ENCODE measurements around the gene TSPAN9. TPM values are rescaled to one million over a fixed set of nuclear protein-coding genes. Genes with fewer than 3 reads are reported as not detected.

TSPAN9 gene
- polyA plus RNA-seq, 1 donor (not counting 4 experiments of a cell fraction or from before 2014, with no cell fraction given), result 27.5 TPM

- Histone ChIP-seq H3K27me3 (ENCODE audit: control insufficient read depth, extremely low read depth, insufficient read depth, low read length) (no peaks in the 10 kb centered on the region), H3K79me2 (ENCODE audit: control insufficient read depth, insufficient read depth, low read length) (no peaks in the 10 kb centered on the region), H2AFZ (ENCODE audit: control insufficient read depth, low read length) (no peak overlapping the region), H3K36me3 (ENCODE audit: control insufficient read depth in 2 of 2, extremely low read depth in 1 of 2, insufficient read depth in 2 of 2, low read length in 2 of 2) (peaks cover 1 to 5% of the 10 kb centered on the region in 2 experiments), H3K4me2 (ENCODE audit: control insufficient read depth, extremely low read depth, insufficient read depth, low read depth, low read length) (no peak overlapping the region), H3K9ac (ENCODE audit: control insufficient read depth, extremely low read depth, insufficient read depth, low read length) (no peak overlapping the region), H3K4me1 (ENCODE audit: control insufficient read depth, extremely low read depth, insufficient read depth, low read length) (no peaks in the 10 kb centered on the region), H3K4me3 (ENCODE audit: control insufficient read depth in 2 of 3, extremely low read depth in 1 of 3, insufficient read depth in 2 of 3, low read depth in 1 of 3, low read length in 3 of 3) (no peak overlapping the region), H3K9me1 (ENCODE audit: control insufficient read depth, extremely low read depth, insufficient read depth, low read length) (no peaks in the 10 kb centered on the region), H3K9me3 (ENCODE audit: control insufficient read depth, low read depth, low read length) (no peaks in the 10 kb centered on the region), H4K20me1 (ENCODE audit: control insufficient read depth, extremely low read depth, insufficient read depth, low read length) (no peaks in the 10 kb centered on the region), H3K27ac (ENCODE audit: control insufficient read depth, insufficient read depth, low read length) (no peak overlapping the region)
- no peak for FAIRE-seq
- no peak for DNase-seq (ENCODE audit: low read depth, low spot score)
- dilution Hi-C loops (cut with MboI; ENCODE audit: extremely low pct_ligation_motif_present, low sequenced_read_pairs), result no loop called here
- TF ChIP-seq EZH2 (IDR thresholded peaks at IDR 0.05; ENCODE audit: low read length), result no peak
- no peak for TF ChIP-seq CTCF (optimal IDR thresholded peaks at IDR 0.05 in 1 of 3, IDR thresholded peaks at IDR 0.05 in 1 of 3, conservative IDR thresholded peaks at IDR 0.05 in 1 of 3; ENCODE audit: extremely low read depth in 1 of 3, insufficient read depth in 2 of 3, low read length in 3 of 3)
Observed at GRCh38 chr12:3038166-3038565, 39.0 kb upstream of the TSPAN9 start.

GRCh38 chr12:3038926-3039510 lies 38.2 kb upstream of the TSPAN9 start:
- no peaks in the 10 kb centered on the region for H3K27me3 ChIP-seq (ENCODE audit: control insufficient read depth, extremely low read depth, insufficient read depth, low read length)
- H3K4me1 ChIP-seq (ENCODE audit: control insufficient read depth, extremely low read depth, insufficient read depth, low read length), result no peaks in the 10 kb centered on the region
- TF ChIP-seq EZH2 (IDR thresholded peaks at IDR 0.05; ENCODE audit: low read length) (no peak), CTCF (optimal IDR thresholded peaks at IDR 0.05 in 1 of 3, IDR thresholded peaks at IDR 0.05 in 1 of 3, conservative IDR thresholded peaks at IDR 0.05 in 1 of 3; ENCODE audit: extremely low read depth in 1 of 3, insufficient read depth in 2 of 3, low read length in 3 of 3) (no peak)
- dilution Hi-C loops (cut with MboI; ENCODE audit: extremely low pct_ligation_motif_present, low sequenced_read_pairs), result no loop called here
- H4K20me1 ChIP-seq (ENCODE audit: control insufficient read depth, extremely low read depth, insufficient read depth, low read length), result no peaks in the 10 kb centered on the region
- no peak overlapping the region for H3K4me2 ChIP-seq (ENCODE audit: control insufficient read depth, extremely low read depth, insufficient read depth, low read depth, low read length)
- no peaks in the 10 kb centered on the region for H3K9me1 ChIP-seq (ENCODE audit: control insufficient read depth, extremely low read depth, insufficient read depth, low read length)
- no peak overlapping the region for H3K27ac ChIP-seq (ENCODE audit: control insufficient read depth, insufficient read depth, low read length)
- H3K9ac ChIP-seq (ENCODE audit: control insufficient read depth, extremely low read depth, insufficient read depth, low read length), result no peak overlapping the region
- H3K4me3 ChIP-seq (ENCODE audit: control insufficient read depth in 2 of 3, extremely low read depth in 1 of 3, insufficient read depth in 2 of 3, low read depth in 1 of 3, low read length in 3 of 3), result no peak overlapping the region
- H3K9me3 ChIP-seq (ENCODE audit: control insufficient read depth, low read depth, low read length), result no peaks in the 10 kb centered on the region
- no peaks in the 10 kb centered on the region for H3K79me2 ChIP-seq (ENCODE audit: control insufficient read depth, insufficient read depth, low read length)
- H2AFZ ChIP-seq (ENCODE audit: control insufficient read depth, low read length), result no peak overlapping the region
- DNase-seq (ENCODE audit: low read depth, low spot score) (no peak), FAIRE-seq (no peak)
- peaks cover 1 to 5% of the 10 kb centered on the region in 2 experiments for H3K36me3 ChIP-seq (ENCODE audit: control insufficient read depth in 2 of 2, extremely low read depth in 1 of 2, insufficient read depth in 2 of 2, low read length in 2 of 2)
